ENCODE results near the gene WDR27.

The WDR27 gene

DNA sequence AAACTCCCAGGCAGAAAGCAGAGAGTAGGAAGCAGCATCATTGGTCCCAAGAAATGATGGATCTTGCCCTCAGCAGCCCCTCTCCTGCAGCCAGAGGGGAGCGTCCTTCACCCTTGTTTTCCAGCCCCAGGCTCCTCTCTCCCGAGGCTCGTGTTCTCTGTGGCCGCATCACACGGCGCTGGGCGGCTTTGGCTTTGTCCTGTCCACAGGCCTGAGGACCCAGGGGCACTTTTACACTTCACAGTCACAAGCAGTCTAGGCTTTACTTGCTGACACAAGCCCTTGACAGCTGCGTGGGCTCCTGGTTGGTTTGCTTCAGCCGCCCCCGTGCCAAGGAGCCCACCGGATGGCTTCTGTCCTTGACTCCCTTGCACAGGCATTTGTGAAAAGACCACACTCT lies 272.8 kb downstream of the WDR27 start:
- no peak for DNase-seq (ENCODE audit: low read depth)
- TF ChIP-seq, protein P1, sequence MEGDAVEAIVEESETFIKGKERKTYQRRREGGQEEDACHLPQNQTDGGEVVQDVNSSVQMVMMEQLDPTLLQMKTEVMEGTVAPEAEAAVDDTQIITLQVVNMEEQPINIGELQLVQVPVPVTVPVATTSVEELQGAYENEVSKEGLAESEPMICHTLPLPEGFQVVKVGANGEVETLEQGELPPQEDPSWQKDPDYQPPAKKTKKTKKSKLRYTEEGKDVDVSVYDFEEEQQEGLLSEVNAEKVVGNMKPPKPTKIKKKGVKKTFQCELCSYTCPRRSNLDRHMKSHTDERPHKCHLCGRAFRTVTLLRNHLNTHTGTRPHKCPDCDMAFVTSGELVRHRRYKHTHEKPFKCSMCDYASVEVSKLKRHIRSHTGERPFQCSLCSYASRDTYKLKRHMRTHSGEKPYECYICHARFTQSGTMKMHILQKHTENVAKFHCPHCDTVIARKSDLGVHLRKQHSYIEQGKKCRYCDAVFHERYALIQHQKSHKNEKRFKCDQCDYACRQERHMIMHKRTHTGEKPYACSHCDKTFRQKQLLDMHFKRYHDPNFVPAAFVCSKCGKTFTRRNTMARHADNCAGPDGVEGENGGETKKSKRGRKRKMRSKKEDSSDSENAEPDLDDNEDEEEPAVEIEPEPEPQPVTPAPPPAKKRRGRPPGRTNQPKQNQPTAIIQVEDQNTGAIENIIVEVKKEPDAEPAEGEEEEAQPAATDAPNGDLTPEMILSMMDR (conservative IDR thresholded peaks at IDR 0.05; ENCODE audit: low read length) = no peak
- no peak overlapping the region for H3K4me3 ChIP-seq (ENCODE audit: low read length)

DNA sequence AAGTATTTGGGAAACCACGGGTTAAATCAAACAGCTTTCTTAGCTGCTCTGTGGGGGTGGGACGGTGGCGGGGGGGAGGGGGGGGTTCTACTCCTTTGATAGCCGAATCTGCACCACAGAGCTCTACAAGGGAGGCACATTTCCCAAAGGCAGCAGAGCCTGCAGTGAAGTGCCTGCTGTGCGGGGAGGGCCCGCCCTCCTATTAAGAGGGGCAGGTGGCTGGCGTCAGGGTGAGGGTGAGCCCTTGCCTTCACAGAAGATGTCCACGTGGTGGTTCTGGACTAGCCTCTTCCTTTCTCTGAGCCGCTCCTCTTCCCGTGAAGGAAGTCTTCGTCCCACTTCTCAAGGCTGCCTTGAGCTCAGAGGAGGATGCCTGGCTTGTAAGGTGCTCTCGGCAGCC lies 273.3 kb downstream of the WDR27 start:
- no peak overlapping the region for H3K4me3 ChIP-seq (ENCODE audit: low read length)
- TF ChIP-seq, protein P1 (conservative IDR thresholded peaks at IDR 0.05; ENCODE audit: low read length) = no peak
- DNase-seq (ENCODE audit: low read depth) = no peak

DNA sequence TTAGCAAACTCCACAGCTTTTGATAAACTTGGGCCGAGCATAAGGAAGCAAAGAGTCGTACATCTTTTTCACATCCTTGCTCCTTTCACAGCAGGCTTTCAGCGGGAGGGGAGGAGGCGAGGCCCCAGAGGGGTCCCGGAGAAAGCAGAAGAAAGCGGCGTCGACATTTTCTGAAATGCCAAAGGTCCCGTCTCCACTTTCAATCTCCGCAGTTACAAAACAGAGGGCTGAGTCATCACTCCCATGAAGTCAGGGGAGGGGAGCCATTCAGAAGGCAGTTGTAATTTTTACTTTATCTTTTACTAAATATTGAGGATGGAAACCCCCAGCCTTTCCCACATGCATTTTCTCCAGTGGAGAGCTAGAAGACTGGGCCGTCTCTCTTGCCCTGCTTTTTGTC lies 274.0 kb downstream of the WDR27 start:
- H3K4me3 ChIP-seq (ENCODE audit: low read length) = peak overlapping the region; percentile 0; the same call in 1 of the 2 replicates
- TF ChIP-seq, protein P1 (conservative IDR thresholded peaks at IDR 0.05; ENCODE audit: low read length) = no peak
- DNase-seq (ENCODE audit: low read depth) = peak; percentile 56

DNA sequence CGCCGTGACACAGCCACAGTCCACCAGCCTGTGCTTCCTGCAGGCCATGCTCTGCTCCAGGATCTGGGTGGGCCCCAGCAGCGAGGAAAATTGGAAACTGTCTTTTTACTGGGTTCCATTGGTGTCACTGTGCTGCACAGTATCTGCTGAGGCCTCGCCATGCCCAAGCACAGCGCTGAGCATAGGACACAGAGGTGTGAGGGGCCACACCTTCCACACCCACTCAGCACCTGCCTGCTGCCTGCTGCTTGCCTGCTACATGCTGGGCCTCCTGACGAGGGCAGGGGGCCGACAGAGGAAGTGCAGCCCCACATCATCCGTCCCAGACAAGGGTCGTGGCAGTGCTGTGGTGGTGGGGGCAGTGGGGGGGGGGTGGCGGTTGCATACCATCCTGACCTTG lies 275.2 kb downstream of the WDR27 start:
- TF ChIP-seq, protein P1 (conservative IDR thresholded peaks at IDR 0.05; ENCODE audit: low read length) = no peak
- no peak overlapping the region for H3K4me3 ChIP-seq (ENCODE audit: low read length)
- no peak for DNase-seq (ENCODE audit: low read depth)

DNA sequence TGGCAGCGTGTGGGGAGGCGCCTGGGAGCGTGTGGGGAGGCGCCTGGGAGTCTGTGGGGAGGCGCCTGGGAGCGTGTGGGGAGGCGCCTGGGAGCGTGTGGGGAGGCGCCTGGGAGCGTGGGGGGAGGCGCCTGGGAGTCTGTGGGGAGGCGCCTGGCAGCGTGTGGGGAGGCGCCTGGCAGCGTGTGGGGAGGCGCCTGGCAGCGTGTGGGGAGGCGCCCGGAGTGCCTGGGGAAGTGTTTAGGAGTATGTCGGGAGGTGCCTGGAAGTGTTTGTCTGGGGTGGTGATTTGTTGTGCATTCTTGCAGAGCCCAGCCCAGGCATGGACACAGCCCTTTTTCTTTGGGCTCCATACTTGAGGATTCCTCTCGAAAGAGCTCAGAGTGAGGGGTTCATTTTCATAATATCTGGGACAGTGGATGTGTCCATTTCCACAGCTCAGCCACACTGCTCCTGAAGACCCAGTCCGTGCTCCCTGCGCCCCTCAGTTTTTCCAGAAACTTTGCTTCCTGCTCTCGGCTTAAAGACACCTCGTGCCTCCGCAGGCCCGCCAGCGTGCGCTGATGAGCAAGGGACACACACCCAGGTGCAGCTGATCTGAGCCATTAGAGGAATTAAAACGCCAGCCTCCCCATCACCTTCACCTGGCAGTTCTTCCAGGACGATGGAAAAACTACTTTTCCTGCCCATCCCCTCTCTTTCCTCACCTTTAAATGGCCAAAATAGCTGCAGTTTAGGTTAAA lies 276.0 kb downstream of the WDR27 start:
- peak; percentile 43 for DNase-seq (ENCODE audit: low read depth)
- TF ChIP-seq, protein P1 (conservative IDR thresholded peaks at IDR 0.05; ENCODE audit: low read length) = no peak
- H3K4me3 ChIP-seq (ENCODE audit: low read length) = no peak overlapping the region

DNA sequence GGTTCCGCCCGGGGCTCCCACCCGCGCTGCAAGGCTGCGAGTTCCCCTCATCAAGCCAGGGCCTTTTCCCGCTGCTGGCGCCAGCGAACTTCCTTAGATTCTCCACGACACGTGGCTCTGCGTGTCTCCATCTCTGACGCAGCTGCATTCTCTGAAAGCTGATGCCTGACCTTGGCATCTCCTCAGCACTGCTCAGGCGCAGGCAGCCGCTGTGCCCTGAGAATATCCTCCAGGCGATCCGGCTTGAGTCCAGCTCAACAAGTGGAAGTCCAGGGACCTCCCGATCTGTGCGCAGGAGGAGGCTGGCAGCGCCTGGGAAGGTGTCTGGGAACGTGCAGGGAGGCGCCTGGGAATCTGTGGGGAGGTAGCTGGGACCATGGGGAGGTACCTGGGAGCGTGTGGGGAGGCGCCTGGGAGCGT lies 277.0 kb downstream of the WDR27 start:
- peak; percentile 56 for DNase-seq (ENCODE audit: low read depth)

More for the DNA sequence above, 277.0 kb downstream of the WDR27 start:
- no peak overlapping the region for H3K4me3 ChIP-seq (ENCODE audit: low read length)
- TF ChIP-seq, protein P1 (conservative IDR thresholded peaks at IDR 0.05; ENCODE audit: low read length) = no peak

Data from AG10803 (cell line).